Fibroblast of skin of right quadriceps (primary cell): ENCODE data around the gene NTNG1.

ENCODE experiments used
- DNase-seq: peaks from one replicate; pipeline ENCODE4 v3.0.0-alpha.2; 2013

NTNG1 gene

GRCh38 chr1:107419003-107419402 lies 278.2 kb downstream of the NTNG1 start:
- DNase-seq: no peak

- DNase-seq: no peak
Measured at GRCh38 chr1:107422901-107423300, 282.1 kb downstream of the NTNG1 start.

- DNase-seq: peak; percentile 13
Measured at GRCh38 chr1:107430540-107431228, 289.8 kb downstream of the NTNG1 start.

- DNase-seq: no peak
Measured at GRCh38 chr1:107432108-107432507, 291.3 kb downstream of the NTNG1 start.

- no peak for DNase-seq
Measured at GRCh38 chr1:107433068-107433467, 292.2 kb downstream of the NTNG1 start.

GRCh38 chr1:107433635-107434360 lies 293.0 kb downstream of the NTNG1 start:
- no peak for DNase-seq

GRCh38 chr1:107434361-107434693 lies 293.5 kb downstream of the NTNG1 start:
- DNase-seq: no peak

- no peak for DNase-seq
Measured at GRCh38 chr1:107436552-107437241, 295.9 kb downstream of the NTNG1 start.

GRCh38 chr1:107439567-107439966 lies 298.7 kb downstream of the NTNG1 start:
- no peak for DNase-seq

GRCh38 chr1:107442551-107442950 lies 301.7 kb downstream of the NTNG1 start:
- no peak for DNase-seq

GRCh38 chr1:107443027-107443426 lies 302.2 kb downstream of the NTNG1 start:
- no peak for DNase-seq

- no peak for DNase-seq
Measured at GRCh38 chr1:107443860-107444259, 303.0 kb downstream of the NTNG1 start.

GRCh38 chr1:107444302-107444701 lies 303.5 kb downstream of the NTNG1 start:
- DNase-seq: no peak

- no peak for DNase-seq
Measured at GRCh38 chr1:107449326-107449725, 308.5 kb downstream of the NTNG1 start.

- no peak for DNase-seq
Measured at GRCh38 chr1:107450899-107451664, 310.2 kb downstream of the NTNG1 start.

- no peak for DNase-seq
Measured at GRCh38 chr1:107451715-107452114, 310.9 kb downstream of the NTNG1 start.

- DNase-seq: no peak
Measured at GRCh38 chr1:107454791-107455190, 314.0 kb downstream of the NTNG1 start.

- no peak for DNase-seq
Measured at GRCh38 chr1:107457989-107458388, 317.1 kb downstream of the NTNG1 start.

GRCh38 chr1:107459204-107459904 lies 318.5 kb downstream of the NTNG1 start:
- DNase-seq: no peak

- DNase-seq: no peak
Measured at GRCh38 chr1:107460035-107460434, 319.2 kb downstream of the NTNG1 start.

GRCh38 chr1:107464827-107465226 lies 324.0 kb downstream of the NTNG1 start:
- DNase-seq: no peak

- no peak for DNase-seq
Measured at GRCh38 chr1:107467286-107467685, 326.4 kb downstream of the NTNG1 start.

- no peak for DNase-seq
Measured at GRCh38 chr1:107467811-107468210, 327.0 kb downstream of the NTNG1 start.
